GM12891 (cell line): ENCODE data around the gene RDM1.

ENCODE experiments used
- POLR2A ChIP-seq: IDR thresholded peaks from 2 replicates; pipeline ENCODE4 v1.6.1; 2011; ENCODE audit warnings: low read depth, low read length, control low read depth
- POLR2AphosphoS5 ChIP-seq: IDR thresholded peaks from 2 replicates; pipeline ENCODE4 v1.6.1; 2011; ENCODE audit warnings: low read depth, low read length, control low read depth
- POU2F2 ChIP-seq: IDR thresholded peaks from 2 replicates; pipeline ENCODE4 v1.6.1; 2011; ENCODE audit warnings: low read depth, mild to moderate bottlenecking, control low read depth, low read length, moderate library complexity
- TAF1 ChIP-seq: IDR thresholded peaks from 2 replicates; pipeline ENCODE4 v1.6.1; 2011; ENCODE audit warnings: low read depth, low read length, control low read depth

GRCh38 chr17:35877345-35878029, 53.1 kb downstream of the RDM1 start:
- TF ChIP-seq POLR2AphosphoS5 (no peak), POLR2A (no peak), POU2F2 (no peak), TAF1 (no peak)
